Activated CD8-positive, alpha-beta memory T cell treated with anti-CD3 and anti-CD28 coated beads, Interleukin-2, amount 50 U/mL, for 1 hour (primary cell): ENCODE results near the gene TRAF3.

Experiments used
- DNase-seq: peaks from one replicate; pipeline ENCODE4 v3.0.0-alpha.2; 2020; ENCODE audit errors: extremely low read depth

Gene TRAF3

DNA sequence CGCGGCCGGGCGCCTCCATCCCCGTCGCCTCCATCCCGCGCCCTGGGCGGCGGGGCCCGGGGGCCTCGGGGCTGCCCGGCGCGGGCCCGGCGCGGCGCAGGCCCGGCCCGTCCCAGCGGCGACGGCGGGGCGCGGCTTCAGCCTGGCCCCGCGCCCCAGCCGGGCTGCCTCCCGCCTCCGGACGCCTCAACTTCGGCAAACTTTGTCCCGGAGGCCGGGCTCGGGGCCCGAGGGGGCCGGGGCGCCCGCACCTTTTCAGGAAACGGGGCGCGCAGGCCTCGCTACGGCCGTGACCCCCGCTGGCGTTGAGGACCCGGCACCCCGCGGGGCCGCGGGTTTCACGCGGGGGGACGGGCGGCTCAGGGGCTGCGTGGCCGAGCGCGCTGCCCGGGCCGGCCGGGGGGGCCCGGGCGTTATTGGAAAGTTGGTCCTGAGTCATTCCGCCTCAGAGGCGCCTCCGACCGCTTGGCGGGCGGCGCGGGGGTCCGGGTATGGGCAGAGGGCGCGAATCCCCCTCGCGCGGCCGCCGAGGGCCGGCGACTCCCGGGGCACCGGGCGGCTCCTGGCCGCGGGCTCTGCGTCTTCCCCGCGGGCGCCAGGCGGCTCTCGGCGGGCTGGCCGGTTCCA, 575 bp downstream of the TRAF3 start:
- no peak for DNase-seq

DNA sequence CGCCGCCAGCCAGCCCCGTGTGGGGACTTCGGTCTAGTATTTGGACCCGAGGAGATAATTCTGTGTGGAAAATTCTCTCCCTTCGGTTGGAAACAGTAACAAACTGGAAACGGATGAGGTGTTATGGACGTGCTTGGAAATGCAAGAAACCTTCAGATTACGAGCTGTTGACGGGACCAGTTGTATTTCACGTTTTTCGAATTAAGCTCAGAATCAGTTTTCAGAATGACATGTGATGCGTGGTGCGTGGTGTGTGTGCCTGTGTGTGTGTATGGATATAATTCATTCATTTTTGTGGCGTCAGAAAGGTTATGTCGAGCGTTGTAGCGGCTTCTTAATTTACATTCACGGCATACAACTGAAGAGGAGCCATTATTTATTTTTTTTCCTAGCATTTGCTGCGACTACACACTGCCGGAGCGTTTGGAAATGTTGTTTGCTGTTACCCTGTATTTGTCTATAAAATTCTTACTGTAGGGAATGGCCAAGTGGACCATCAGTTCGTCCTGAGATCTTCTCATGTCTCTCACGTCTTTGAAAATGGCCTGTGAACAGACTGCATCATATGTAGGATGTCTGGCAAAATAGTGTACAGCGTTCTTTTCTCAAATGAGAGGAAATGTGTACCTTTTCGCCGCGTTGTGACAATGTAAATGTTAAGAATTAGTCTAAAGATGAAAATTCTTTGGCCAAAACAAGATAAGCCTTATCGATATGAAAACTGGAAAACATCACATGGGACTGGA, 1.3 kb downstream of the TRAF3 start:
- no peak for DNase-seq

DNA sequence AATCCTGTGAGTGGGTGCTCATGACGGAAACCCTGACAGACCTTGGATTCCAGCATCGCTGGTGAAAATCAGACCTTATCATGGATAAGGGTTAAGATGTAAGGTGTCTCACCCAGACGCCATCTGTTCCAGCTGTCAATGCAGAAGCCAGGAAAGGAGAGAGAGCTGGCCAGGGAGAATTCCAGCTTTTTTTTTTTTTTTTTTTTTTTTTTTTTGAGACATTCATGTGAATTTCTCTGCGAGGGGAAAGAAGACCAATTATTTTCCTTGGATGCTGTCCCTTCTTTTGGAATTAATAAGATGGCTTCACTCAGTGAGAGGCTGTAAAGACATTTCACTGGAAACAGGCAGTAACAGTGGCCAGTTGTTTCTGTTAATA, 1.8 kb downstream of the TRAF3 start:
- DNase-seq: no peak

DNA sequence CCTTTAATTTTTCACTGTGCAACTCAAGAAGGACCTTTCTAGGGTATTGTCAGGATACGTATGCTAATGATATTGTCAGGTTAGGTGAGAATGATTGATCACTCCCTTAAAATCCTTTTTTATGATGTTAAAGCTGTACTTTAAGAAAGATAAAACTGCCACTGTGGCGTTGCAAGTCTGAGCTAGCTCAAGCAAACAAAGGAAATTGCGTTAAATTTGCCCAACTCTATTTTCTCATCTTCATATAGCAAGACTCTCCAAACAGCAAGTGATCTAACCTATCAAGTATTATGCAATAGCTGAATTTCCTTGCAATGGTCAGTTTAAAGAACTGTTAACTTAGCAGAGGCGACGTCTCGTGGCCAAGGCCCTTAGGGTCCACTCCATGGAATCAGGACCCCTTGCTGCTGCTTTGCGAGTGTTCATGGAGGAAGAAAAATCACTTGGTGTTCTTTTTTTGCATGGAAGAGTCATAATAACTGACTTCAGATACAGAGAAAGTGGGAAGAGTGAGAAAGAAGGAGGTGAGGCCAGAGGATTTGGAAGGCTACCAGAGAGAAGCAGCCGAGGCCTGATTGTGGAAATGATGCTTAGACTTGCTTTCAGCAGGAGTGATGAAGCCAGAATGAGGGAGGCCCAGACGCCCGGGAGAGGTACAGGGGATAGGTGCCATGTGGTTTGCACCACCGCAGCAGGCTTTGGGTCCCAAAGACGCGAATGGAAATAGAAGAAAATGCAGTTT, 2.5 kb downstream of the TRAF3 start:
- no peak for DNase-seq

DNA sequence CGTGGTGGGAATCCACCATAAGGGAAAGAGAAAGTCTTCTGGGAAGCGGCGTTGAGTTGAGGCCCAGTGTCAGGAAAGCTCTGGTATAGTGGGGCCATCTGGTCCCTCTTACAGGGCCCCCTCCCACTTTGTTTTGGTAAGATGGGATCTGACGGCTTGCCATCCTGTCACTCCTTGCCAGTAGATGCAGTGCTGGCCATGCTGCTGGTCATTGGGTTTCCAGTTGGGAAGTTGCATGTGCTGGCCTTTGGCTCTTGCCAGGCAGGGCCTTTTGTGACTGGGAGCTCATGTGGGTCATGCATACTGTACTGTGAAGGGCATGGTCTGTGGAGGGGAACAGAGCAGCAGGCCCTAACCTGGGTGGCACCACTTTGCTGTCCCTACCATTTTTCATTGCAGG, 3.8 kb downstream of the TRAF3 start:
- DNase-seq: no peak

DNA sequence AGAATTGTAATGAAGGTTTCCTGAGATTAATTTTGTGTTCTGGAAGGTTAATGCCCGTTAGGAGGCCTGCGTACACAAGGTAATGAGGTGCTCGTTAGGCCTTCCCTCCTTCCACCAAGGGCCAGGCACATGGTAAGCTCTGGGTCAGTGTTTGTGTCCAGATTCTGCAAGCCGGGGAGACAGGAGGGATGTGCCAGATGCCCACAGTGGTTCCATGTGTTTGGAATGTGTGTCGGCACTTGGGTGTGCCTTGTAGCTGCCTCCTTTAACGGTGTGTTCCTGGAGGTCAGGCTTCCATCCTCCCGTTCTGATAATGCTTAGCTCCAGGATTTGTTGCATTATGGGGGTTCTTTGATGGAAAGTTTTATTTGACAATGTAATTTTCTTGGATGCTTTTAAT, 5.7 kb downstream of the TRAF3 start:
- DNase-seq: no peak

DNA sequence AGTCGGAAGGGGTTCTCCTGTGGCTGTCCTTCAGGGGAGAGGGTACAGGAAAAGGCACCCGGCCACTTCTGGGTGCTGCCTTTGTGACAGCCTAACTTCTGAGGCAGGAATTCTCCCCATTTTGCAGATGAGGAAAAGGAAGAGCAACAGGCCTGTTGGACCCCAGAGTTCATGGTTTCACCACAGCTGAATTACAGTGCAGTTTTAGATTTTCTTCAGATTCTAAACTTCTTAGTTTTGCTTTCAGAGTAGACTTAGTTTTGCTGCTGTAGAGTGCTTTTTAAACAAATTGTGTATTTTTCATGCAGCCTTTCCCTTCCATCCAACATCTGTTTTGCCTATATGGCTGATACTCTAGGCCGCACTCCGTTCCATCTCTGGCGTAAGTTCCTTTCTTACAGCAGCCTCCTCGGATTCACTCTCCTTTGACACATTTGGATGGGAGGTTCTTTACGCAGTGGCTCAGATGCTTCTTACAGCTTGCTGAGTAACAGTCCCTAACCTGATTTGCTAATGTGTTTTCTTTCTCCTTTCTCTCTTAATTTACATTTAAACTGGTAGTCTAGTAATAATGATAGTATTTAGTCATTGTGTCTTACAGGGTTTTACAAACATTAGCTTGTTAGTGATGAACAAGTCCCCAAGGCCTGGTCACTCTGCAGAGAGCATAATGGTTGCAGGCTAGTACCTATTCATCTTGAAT, 7.8 kb downstream of the TRAF3 start:
- no peak for DNase-seq

DNA sequence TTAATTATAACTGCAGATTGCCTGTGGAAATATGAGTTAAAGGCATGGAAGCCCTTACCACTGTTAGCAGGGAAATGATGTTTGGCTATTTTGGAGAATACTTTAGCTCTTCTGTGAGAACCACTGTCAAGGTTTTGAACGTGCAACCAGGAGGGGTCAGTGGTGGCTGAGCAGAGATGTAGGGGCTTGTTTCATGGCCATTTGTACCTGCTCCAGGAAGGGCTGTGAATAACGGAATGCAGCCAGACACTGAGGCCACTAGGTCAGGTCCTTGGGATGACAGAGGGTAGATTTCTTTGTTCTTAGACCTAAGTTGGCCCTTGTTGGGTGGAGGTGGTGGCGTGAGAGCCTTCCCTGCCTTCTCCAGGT, 8.3 kb downstream of the TRAF3 start:
- no peak for DNase-seq

DNA sequence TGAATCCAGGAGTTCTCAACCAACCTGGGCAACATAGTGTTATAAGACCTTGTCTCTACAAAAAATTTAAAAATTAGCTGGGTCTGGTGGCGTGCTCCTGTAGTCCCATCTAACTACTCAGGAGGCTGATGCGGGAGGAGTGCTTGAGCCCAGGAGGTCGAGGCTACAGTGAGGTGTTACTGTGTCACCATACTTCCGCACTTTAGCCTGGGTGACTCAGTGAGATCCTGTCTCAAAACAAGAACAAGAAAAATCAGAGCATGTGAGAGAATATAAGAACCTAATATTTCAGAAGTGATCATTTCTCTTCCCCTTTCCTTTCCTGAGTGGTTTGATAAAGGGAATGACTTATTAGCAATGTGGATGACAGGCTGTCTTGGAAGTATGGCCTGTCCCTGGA, 9.5 kb downstream of the TRAF3 start:
- DNase-seq: no peak

DNA sequence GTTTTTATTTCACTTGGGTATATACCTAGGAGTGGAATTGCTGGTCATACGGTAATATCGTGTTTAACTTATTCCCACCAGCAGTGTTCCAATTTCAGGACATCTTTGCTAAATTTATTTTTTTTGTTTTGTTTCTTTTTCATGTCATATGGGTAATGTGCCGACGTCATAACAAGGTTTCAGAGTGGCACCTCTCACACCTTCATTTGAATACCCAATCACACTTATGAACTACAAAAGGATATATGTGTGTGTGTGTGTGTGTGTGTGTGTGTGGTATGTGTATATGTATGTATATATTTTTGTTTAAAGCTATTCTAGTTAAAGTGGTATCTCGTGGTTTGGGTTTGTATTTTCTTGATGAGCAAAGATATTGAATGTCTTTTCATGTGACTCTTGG, 12.1 kb downstream of the TRAF3 start:
- no peak for DNase-seq

DNA sequence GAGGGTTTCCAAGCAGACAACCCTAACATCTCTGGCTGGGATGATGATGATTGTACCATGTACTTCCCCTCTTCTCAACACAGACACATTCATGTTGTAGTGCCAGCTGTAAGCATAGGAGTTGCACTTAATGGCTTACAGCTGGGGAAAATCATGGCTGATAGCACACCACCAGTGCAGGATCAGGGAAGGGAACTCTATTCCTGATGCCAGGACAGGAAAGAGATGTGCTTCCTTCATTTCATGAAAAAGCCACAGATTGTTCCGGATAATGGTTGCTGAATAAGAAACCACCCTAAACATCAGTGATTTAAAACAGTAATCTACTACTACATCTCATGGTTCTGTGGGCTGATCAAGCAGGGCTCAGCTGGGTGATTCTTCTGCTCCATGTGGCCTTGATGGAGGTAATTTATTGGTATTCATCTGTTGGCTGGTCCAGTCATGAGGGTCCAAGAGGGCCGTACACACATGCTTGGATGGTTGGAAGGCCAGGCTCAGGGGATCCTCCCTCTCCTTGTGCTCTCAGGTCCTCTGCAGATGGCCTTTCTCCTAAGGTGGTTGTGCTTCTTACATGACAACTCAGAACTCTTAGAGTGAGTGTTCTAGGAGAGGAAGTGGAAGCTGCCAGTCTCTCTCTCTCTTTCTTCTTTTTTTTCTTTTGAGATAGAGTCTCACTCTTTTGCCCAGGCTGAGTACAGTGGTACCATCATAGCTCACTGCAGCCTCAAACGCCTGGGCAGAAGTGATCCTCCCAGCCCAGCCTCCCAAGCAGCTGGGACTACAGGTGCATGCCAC, 16.5 kb downstream of the TRAF3 start:
- no peak for DNase-seq

DNA sequence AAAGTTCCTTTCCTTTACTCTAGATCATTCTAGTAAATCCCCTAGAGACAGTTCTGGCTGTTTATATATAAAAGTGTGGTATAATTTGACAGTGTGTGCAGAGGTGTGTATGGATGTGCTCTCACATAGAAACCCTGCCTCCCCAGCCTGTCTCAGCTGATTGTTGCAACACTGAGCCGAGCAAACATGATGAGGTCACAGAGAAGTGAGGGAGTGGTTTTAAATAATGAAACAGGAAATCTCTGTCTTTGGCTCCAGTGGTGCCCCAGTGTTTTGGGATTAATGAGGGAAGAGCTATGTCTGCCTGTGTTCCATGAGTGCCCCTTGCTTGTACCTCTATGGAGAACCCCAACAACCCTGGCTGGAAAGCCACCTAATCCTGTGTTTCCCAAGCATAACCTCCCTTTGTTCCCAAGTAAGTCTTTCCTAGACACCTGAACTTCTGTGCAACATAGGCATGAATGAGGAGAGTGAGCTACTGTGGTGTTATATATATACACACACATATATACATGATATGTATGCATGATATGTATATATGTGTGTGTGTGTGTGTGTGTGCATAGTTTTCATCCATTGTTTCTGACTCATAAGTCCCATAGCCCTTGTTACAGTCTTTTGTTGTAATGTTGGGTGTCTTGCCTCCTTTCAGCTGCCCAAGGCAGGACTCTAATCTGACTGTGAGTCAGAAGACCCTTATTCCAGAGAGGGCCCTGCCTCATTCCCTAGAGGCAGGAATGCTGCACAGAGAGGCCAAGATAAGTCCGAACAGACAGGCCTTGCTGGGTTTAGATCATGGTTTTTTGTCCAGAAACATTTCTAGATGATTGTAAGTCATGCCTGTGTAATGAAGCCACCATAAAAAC, 18.0 kb downstream of the TRAF3 start:
- no peak for DNase-seq

DNA sequence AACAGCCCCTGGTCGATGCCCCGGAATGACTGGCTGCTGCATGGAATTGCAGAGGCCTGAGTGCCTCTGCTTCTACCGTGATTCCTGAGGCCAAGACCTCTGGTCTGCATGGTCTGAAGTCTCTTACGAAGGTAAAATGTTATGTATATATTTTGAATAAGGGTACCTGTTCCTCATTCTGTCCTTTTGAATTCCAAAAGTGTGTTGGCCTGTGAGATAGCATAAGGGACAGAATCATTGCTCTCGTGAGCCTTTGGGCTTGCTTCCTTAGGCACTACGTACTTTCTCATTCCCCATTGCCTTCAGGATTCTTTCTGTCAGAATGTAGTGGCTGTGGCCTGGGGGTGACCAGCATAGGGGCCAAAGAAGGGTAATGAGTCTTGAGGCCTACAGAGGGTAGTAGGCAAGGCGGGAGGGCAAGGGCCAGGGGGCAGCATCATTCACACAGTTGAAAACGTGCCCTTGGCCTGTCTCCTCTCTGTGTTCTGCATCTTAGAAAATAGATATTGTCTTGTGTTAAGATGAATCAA, 19.5 kb downstream of the TRAF3 start:
- DNase-seq: no peak

DNA sequence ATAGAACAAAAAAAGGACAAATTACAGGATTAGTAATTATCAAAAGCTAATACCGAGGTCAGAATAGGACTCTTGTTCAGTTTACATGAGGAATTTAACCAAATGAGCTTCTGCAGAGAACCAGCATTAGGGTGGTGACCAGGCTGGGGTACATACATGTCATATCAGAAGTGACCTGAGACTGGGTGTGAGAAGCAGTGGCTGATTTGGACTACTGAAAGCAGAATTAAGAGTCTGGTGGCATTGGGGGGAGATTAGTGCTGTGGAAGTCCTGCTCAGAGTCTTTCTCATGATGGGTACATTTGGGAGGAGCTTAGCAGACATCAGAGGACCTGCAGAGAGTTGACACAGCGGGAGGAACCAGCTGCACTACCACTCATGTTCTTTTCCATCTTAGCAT, 21.7 kb downstream of the TRAF3 start:
- no peak for DNase-seq

DNA sequence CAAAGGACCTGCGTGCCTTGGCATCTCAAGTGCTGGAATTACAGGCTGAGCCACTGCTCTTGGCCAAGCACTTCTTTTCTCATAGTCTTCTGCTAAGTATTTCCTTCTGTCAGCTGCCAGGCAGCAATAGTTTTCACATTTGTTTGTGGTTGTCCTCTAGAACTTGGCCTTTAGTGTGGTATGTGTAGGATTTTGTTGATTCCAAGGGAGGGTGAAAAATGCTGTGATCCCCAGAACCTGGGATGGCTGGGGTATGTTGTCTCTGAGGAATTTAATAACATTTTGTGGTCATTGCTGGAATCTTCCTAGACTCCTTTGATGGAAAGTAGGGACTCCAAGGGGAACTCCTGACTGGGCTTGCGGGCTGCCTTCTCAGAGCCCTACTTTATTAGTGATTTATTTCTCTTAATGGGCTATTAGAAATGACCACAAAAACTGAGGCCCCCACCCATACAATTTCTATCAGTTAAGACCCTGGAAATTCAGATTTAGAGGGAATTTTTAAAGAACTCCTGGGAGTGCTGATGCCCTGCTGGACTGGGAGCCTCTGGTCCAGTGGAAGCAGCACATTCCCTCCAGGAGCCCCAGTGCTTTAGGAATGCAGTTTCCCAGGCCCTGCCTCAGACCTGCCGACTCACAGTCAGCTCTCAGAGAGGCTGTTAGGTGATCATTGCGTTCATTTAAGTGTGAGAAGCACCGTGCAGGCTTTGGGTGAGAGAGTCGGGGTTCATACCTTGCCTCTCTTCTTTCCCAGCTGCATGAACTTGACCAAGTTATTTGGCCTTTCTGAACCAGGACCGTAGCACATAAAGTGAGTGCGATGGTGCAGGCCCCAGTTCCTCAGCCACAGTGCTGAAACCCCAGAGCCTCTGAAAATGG, 22.7 kb downstream of the TRAF3 start:
- no peak for DNase-seq

DNA sequence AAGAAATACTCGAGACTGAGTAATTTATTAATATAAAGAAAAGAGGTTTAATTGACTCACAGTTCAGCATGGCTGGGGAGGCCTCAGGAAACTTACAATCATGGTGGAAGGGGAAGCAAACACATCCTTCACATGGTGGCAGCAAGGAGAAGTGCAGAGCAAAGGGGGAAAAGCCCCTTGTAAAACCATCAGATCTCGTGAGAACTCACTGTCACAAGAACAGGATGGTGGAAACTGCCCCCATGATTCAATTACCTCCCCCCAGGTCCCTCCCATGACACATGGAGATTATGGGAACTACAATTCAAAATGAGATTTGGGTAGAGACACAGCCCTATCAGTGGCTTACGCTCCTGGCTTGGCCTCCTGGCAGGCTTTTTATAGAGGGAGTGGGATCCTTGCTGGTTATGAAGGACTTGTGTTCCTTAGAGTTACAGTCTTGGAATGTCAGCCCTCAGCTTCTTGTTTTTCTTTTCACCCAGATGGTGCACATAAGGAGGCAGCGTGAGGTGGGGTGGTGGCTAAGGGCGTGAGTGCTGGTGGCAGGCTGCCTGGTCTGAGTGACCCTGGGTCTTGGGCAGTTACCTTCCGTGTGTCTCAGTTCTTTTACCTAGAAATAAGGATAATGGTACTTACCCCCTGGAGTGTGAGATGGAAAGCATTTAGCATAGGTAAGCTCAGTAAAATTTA, 25.7 kb downstream of the TRAF3 start:
- DNase-seq: no peak

DNA sequence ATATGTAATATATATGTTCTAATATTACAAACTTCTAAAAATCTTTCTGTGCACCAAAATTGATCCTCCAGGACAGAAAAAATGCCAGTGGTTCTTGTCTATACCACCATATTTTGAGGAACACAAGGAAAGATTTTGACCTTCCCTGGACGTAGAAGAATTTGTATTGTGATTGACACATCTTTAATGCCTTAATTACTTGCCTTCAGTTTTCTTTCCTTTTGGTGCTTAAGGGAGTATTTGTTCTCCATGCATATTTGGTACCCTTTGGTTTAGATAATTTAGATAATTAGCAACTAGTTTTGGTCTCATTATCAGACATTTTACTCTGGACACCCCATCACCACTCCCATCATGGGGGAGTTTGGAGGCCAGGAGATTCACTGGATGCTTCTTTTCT, 27.6 kb downstream of the TRAF3 start:
- no peak for DNase-seq

DNA sequence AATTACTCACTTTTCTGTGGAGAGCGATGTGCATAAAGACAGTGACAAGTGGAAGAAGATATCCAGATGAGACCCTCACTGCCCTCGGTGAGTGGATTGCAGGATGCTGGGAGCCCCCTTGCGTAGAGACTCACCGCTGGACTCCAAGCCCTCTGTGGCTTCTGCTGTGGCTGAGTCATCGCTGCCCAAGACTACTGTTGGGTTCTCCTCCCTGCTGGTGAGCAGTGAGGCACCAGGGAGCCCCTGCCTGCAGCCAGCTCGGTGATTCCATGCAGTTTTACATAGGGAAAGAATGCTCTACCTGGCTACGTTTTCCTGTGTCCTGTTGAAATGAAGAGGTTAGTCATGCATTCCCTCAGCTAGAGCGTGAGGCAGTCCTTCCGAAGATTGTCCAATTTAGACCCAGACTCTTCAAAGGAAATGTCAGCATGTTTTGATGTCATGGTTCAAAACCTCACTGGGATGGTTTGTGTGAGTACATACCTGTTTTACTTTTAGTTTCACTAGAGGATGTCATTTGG, 28.2 kb downstream of the TRAF3 start:
- no peak for DNase-seq

DNA sequence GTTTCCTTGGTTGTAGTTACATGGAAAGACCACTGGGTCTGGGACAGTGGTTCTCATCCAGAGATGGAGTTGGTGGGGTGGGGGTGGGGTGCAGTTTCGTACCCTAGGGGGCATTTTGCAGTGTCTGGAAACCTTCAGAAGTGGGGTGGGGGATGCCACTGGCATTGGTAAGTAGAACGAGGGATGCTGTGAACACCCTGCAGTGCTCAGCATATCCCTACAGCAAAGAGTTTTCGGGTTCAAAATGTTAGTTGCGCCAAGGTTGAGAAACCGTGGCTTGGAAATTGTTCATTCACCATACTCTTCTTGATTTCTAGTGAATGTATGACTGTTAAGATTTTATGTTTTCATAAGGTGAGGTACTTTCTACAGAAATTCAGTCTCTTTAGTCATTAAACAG, 28.7 kb downstream of the TRAF3 start:
- no peak for DNase-seq
